ENCODE results near the gene C11orf16.

GRCh38 chr11:8942518-8943066 is 9.8 kb upstream of the C11orf16 start, which contains the start of gene ASCL3:
- TF ChIP-seq CTCF (conservative IDR thresholded peaks at IDR 0.05; ENCODE audit: low read depth, low read length): no peak
- TF ChIP-seq EZH2 (IDR thresholded peaks at IDR 0.05; ENCODE audit: low read length, unreplicated experiment): no peak
- no peak for TF ChIP-seq EZH2phosphoT487 (IDR thresholded peaks at IDR 0.05; ENCODE audit: borderline replicate concordance, low read length)
